OCI-LY1 (cell line): ENCODE measurements around the gene FRY.

Source experiments
- EZH2 ChIP-seq: fragments of 200-600 bp; sonication (generic), shearing (Covaris generic); IDR thresholded peaks from 2 replicates; pipeline ENCODE4 v1.8.0; 2017; ENCODE audit warnings: borderline replicate concordance, mixed run types, mild to moderate bottlenecking, antibody characterized with exemption, low read length, moderate library complexity, mixed read lengths
- TF ChIP-seq, protein P1 (sequence below): fragments of 200-600 bp; sonication (generic), shearing (Covaris generic); IDR thresholded peaks from 2 replicates; pipeline ENCODE4 v1.5.1; 2017; ENCODE audit warnings: mild to moderate bottlenecking, antibody characterized with exemption, low read length, moderate library complexity, mixed read lengths

DNA sequence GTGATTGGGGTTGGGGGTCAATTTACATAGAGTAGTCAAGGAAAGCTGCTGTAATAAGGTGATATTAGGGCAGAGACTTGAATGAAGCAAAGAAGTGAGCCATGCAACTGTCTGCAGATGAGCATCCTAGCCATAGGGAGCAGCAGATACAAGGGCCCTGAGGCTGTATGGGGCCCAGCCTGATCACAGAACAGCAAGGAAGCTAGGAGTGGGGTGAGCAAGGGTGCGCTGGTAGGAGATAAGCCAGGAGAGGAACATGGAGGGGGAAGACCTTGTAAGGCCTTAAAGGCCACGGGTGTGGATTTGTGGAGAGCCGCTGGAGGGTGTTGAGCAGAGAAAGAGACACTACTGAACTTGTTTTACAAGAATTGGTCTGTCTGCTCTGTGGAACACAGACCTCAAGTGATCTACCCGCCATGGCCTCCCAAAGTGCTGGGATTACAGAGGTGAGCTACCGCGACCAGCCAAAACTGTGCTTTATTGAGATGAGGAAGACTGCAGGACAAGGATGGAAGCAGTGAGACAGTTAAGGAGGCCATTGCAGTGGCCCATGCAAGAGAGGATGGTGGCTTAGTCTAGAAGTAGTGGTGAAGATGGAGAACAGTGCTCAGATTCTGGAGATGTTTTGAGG lies 190.6 kb downstream of the FRY start:
- TF ChIP-seq, protein P1, sequence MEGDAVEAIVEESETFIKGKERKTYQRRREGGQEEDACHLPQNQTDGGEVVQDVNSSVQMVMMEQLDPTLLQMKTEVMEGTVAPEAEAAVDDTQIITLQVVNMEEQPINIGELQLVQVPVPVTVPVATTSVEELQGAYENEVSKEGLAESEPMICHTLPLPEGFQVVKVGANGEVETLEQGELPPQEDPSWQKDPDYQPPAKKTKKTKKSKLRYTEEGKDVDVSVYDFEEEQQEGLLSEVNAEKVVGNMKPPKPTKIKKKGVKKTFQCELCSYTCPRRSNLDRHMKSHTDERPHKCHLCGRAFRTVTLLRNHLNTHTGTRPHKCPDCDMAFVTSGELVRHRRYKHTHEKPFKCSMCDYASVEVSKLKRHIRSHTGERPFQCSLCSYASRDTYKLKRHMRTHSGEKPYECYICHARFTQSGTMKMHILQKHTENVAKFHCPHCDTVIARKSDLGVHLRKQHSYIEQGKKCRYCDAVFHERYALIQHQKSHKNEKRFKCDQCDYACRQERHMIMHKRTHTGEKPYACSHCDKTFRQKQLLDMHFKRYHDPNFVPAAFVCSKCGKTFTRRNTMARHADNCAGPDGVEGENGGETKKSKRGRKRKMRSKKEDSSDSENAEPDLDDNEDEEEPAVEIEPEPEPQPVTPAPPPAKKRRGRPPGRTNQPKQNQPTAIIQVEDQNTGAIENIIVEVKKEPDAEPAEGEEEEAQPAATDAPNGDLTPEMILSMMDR, result no peak
- no peak for TF ChIP-seq EZH2
